Fibroblast of skin of left biceps (primary cell): ENCODE data around the gene RTRAF.

Experiments
- DNase-seq, 2 experiments: peaks; one replicate each; pipeline ENCODE4 v3.0.0-alpha.2; 2013; ENCODE audit warnings: low read depth in 2 of 2

RTRAF gene

DNA sequence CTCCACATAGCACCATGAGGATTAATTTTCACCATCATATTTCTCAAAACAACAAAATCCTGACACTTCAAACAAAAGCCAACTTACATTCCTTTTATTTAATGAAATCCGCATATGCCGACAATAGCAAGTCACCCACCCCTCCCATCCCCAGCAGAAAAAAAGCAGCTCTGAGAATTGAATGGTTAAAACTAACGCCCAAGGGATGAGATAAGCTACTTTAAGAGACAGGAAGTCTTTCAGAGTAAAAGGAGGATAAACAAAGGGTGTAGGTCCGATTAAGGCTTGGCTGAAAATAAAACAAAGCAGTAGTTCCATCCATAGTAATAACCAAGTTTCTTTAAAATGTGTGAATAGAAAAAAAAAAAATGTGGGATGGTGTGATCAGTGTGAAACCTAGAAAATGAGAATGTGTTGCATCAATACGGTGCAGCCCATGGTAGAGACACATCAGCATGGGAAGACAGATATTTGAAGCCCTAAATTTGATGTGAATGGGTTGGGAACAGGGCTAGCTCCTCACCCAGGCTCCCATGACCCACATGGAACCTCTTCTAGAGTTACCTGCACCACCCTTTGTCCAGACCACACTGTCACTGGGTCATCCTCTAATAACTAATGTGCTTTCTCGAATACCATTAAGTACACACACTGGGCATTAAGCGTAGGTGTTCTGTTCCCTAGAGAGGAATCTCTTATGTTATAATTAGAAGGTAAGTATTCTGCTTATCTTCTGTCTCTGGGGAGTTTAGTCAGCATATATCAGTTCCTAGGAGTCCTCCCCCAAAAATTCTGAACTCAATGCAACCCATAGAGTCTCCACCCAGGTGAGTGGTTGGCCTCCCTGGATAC is 31.7 kb downstream of the RTRAF start:
- DNase-seq = no peak

DNA sequence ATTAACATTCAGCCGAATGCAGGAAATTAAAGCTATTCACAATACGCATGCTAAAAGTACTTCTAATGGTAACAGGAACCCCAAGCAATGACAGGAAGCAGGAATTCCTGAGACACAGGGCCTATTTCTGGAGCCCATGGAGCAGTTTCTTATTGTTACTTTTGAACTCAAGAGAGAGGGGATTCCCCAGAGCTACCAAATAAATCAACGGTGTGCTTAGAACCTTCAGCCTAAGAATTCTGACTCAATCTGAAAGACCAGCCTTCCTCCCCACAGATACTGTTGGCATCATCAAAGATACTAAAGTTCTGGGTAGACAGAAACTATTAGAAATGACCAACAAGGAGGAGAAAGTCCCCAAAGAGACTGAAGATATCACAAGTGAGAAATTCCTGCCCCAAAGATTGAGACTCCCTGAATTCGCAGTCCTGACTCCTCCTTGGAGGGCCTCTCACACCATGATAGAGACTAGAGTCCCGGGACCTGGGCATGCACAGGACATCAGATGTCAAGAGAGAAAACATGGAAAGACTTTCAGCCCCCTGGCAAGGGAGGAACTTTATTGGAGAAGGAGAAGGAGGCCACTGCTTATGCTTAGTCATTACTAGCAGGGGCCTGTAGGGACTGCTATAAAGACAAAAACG is 32.7 kb downstream of the RTRAF start:
- no peak for DNase-seq

DNA sequence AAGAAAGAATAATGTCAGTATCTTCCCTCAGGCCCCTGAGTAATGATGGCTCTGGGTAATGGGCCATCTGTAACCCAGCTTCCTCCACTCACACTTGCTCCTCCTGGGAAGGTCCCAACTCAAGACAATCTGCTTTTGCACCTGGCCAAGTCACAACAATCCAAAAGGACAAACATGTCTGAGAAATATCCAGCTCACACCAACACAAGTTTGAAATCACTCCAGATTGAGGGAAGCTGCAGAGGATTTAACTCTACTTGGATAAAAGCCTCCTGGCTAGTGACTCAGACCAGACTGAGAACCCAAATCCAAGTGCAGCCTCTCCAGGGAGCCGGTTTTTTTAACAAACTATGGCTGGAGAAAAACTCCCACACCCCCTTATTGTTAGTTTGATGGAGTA is 34.2 kb downstream of the RTRAF start:
- peak; percentile 56 to 64 for DNase-seq

DNA sequence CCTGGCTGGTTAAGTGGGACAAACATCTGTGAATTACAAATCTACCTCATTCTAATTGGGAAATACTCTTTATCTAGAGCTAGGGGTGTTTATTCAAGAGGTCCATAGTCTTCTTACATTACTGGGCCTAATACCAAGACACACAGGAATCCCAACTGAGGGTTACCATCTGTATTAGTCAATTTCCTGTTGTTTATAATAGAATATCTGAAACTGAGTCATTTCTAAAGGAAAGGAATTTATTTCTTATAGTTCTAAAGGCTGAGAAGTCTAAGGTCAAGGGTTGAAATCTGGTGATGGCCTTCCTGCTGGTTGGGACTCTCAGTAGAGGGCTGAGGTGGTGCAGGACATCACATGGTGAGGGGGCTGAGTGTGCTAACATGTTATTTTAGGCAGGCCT is 36.0 kb downstream of the RTRAF start:
- DNase-seq = peak; percentile 81 to 82

DNA sequence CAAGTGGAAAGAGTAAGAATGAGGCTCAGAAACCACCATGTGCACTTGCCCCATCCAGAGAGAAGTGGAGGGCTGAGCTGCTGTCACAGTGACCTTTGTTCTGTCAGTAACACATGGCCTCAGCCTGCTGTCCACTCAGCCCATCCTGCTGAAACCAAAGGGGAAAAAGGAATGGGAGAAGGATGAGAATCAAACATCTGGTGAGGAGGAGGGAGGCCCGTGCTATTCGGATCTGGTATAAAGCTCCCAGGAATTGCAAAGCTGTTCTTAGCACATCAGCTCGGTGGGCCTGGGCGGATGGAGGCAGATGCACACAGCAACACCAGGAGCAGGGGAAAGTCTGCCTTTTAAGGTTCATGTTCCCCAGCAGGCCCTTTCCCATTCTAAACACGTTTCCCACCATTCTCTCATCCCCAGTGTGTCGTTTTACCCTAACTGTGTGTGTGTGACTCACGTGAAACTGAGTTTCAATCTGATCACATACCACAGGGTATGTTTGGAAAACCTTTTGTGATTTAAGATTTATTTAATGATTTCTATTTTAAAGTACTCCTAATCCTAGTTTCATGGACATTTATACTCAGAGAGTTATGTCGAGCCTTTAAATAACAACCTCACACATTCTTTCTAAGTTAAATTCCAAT is 36.8 kb downstream of the RTRAF start:
- DNase-seq = no peak

DNA sequence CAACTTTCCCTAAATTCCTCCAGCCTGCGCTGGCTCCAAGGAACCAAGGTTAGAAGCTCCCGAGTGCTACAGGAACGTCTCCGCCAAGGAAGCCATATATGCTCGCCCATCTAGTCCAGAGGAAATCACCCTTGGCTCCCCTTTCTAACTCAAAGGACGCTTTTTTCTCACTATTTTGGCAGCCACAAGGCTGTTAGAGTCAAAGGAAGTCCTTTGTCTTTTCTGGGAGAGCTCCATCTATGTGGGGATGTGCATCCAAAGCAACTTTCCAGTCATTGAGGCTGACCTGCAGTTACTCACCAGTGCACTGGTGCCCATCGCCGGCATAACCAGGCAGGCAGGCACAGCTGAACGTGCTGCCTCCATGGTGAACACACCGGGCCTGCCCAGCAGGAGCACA is 37.6 kb downstream of the RTRAF start:
- no peak for DNase-seq

DNA sequence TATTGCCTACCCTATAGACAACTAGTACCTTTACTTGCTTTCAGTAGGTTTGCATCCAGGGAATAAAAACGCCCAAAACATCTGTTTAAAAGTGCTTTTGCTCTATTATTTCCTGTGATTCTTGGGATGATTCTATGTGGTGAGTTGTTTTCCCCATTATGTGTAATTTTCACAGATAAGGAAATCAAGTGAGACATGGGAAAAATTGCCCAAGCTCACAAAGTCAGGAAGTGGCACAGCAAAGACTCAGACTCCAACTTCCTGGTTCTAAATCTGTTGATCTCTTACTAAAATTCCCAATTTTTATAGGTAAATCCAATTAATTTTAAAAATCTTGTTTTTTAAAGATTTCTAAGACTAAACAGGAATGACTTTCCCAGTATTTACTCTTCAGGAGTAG is 40.5 kb downstream of the RTRAF start:
- DNase-seq = no peak

DNA sequence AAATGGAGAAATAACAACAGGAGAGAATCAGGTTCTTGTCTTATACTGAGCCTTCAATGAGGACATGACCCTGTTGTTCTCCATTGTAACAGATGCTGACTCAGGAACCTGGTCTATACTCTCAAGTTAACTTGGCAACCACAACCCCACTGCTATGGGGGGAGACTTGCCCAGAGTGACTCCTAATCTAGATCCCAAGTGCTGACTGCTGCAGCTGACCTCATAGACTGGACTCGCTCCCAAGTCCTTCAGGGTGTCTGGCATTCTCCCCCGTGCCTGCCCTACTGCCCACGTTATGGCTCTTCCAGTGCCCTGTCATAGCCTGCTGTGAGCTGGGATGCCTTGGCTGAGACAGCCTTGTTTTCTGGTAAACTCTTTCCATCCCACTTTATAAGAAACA is 42.4 kb downstream of the RTRAF start:
- DNase-seq = peak; percentile 55 to 61

DNA sequence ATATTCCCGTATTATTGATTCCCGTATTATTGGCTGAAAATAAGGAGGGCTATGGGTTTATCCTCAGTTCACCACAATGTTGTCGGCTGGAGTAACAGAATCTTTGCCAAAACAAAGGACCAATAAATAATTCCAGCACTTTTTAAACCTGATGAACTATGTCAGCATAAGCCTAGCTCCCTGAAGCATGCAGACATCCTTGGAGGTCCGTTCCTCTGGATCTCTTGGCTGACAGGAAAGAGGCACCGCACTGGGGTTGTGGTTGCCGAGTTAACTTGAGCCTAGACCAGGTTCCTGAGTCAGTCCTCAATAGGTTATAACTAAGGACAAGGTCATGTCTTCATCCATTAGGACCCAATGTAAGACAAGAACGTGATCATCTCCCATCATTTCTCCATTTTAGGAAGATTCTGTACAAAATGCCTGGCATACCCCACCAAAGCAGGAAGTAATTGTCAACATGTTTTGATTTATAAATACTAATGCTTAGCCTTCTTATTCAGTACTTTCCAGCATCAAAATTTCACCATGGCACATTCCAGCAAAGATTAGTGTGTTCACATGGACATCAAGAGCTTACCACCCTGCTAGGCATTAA is 43.0 kb downstream of the RTRAF start:
- DNase-seq = peak; percentile 55 to 56

DNA sequence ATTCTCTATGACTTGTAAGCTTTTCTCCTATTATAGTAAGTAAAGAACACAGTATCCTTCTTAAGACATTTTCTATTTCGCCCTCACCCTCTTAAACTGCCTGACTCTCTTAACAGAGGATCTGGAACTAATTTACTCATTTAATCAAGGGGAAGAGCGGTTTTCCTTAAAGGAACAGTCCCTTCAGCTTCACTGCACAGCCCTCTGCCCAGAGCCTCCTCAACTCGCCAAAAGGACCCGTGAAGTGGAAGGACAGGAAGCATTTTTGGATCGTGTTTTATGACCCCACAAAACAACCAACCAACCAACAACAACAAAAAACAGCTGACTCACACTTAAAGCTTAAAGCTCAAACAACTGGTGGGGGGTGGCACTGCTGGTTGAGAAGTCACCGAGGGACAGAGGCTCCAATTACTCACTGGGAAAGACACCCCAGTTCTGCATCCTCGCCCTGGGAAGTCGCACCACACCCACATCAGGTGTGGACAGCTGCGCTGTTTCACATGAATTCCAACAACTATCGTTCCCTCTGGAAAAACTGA is 43.8 kb downstream of the RTRAF start:
- peak; percentile 47 to 50 for DNase-seq

DNA sequence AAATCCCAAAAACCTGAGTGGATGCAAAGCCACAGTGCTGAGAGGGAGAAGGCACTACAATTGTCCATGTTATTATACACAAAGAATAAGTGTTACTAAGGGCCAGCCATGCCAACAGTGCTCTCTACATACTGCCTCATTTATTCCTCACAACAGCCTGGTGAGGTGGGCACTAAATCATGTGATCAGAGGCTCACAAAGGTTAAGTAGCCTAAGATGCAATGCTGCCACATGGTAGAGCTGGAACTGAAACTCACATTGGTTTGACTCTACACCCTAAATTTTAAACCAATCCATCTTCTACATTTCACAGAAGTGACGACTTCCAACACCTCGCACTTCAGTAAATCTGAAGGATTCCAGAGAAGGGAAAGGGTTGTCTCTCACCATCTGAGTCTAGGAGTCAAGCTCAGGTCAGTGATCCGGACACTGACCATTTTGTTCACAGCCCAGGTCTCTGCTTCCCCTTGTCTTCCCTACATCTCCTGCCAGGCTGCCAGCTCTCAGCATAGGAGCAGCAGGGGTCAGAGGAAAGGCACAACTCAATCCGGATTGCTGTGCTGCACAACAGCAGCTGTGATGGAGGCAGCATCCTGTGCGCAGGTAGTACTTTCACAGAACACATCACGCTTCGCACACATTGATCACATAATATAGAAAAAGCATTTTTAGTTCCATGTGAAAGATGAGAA is 49.9 kb downstream of the RTRAF start:
- no peak for DNase-seq

DNA sequence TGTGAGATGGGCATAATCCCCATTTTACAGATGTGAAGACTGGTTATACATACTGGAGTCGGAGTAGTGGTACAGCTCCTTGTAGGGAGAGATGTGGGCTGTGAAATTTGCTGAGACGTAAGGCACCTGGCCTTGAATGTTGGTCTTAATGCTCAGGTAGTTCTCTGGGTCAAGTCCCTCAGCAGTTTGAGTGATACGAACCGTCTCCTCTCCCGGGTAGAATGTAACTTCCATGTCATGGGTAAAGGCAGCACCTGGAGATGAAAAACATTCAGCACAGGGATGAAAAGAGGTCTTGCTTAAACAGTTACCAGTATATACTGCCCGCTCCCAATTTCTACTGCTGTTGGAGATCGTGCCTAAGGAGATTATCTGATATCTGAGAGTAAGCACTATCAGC is 51.3 kb downstream of the RTRAF start:
- DNase-seq = no peak

DNA sequence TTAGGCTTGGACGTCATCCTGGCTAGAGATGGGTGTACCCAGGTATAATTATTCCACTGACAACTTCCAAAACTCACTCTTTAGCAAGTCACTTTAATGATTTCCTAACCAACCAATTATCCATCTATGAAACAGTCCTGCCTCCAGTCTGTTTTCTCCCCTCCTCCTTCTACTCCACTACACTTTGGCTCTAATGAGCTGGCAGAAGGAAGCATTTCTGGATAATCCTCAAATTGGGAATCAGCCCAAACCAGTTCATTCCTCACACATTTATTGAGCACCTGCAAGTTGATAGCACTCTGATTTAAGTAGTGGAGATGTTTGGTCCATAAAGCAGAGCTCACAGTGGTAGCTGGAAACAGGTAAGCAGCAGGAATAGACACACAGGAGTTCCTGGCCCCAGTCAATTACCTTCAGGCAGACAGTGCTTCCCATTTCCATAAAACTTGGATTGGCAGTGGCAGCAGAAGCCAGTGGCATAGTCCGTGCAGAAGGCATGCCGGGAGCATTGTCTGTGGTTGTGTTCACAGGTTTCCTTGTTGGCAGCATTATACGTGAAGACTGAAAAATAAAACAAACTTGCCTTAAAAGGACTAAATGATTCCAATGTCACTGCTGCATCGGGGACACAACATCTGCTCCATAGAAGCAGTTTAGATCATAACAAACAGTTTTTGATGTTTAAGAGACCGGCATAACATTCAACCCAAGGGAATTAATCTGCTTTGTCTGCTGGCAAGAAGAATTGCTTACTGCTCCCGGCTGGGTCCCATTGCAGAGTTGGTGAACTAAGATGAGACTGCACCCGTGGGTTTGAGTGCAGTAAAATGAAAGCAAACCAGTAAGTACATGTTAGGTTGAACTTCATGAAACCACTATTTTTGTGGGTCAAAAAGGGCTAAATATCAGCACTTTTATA is 53.3 kb downstream of the RTRAF start:
- DNase-seq = no peak

DNA sequence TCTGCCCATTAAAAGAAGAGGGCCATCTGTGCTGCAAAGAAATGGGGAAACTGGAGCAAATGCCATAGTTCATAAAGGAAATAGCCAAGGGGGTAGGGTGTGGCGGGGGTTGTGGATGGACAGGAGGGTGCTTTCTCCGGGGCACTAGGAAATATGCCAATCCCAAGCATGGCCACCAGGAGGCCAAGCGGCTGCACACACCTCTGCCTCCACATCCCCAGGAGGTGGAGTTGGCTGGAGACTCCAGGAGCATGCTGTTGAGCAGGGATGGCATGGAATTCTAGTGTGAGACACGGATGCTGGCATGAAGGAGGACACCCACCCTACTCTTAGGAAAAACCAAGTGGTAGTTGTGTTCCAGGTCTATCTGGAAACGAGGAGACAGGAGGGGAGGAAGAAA is 54.3 kb downstream of the RTRAF start:
- DNase-seq = no peak

DNA sequence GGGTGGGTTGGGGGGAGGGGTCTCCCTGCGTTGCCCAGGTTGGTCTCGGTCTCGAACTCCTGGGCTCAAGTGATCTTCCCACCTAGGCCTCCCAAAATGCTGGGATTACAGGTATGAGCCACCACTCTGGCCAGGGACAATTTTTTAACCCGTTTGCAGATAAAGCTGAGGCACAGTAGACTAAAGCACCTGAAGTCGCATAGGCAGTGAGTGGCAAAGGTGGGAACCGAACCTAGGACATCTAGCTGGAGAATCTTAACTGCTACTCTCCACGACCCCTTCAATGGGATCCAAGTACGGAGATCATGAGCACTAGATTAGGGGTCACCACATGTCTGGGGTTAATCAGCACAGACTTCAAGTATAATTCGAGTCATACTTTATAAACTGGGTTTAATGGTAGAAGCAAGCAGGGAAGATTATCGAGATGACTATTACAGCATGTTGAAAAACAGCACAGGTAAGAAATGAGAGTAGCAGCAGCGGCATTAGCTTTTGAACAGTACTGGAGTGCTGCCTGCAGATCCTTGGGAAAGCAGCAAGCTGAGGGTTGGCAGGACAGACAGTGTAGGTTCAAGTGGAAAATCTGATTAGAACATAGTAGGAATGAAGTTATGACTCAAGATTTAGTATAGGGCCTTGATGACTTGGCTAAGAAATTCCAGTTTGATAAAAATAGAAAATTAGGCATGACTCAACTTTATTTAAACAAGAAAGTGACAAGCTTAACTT is 55.6 kb downstream of the RTRAF start:
- peak; percentile 66 to 72 for DNase-seq

DNA sequence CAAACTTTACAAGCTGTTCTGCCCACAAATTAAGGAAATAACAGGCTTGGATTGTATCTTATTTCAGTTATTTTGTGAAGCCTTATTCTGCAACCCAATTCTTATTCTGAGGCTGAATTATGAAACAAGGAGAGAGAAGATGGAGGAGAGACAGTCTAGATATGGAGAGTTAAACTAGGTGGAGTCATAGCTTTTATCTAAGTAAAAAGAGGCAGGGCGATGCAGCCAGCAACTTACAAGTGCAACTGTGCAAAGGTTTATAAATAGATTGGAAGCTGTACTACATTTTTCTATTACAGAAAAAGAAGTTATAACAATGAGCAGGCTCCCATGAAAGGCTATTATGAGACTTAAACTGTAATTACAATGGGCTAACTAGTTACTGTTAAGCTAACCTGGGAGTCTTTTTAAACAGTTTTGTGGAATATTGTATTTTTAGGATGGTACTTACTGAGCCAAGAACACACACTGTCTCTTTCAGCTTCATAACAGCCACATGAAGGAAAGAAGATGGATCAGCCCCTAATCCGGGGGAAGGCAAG is 57.1 kb downstream of the RTRAF start:
- DNase-seq = no peak

DNA sequence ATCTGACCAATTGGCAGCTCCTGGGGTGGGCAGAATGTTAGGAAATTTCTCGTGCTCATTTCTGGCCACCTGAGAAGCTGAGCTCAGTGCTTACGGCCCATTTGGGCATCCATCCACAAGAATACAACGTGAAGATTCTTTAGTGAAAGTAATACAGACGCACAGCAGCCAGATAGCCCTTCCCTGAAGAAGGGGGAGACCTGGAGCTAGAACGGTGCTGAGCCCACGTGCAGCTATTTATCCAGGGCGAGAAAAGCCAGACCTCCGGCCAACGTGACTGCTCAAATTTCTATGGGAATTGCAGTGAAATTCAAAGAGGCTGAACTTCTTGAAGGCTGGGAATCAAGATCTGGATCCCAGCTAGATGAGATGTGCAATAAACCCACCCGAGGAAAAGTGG is 58.8 kb downstream of the RTRAF start:
- DNase-seq = no peak

DNA sequence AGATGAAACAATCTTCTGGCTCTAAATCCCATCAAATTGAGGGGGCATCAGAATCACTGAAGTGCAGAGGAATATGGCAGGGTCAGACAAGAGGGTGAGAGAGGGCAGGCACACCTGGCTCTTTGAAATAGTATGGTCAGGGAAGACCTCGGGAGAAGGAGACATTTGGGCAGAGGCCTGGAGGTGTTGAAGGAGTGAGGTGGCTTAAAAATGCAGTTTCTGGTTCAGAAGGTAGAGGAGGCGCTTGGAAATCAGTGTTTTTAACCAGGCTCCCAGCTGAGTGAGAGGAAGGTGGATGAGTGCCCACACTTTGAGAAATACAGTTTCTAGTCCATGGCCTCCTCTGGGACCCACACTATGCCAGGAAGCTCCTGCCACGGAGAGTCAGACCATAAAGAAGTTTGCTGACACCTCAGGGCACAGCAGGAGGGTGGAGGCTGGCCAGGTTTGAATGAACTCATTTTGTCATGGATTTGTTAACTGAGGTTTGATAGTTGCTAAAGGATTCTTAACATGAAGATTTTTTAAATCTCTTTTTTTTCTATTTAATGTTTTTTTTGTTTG is 59.4 kb downstream of the RTRAF start:
- no peak for DNase-seq

DNA sequence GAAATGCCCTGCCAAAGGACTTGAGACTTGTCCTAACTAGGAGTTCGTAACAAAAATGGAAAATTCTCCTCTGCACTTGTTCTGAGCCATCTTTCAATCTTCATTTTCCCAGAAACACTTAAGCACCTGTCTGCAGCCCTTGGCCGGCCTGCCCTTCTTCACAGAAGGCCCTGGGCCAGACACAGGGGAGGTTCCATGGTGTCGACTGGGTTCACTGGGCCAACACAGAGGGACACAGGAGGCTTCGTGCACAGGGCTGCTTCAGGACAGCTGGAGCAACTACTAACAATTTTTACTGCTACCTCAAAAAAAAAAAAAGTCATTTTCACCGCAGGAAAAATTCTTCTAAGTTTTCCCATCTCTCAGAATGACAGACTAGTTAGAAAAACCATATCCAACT is 59.9 kb downstream of the RTRAF start:
- DNase-seq = no peak
